Fibroblast of peridontal ligament (primary cell): ENCODE data around the gene BSPH1.
"Not testable (repeated sequence)": the region's sequence is repeated elsewhere in the genome, so short reads cannot be mapped to it uniquely, and the experiment has no call there.

Source experiments
- DNase-seq: peaks from one replicate; pipeline ENCODE4 v3.0.0-alpha.2; 2010; ENCODE audit errors: extremely low read depth

The BSPH1 gene

GRCh38 chr19:47920107-47920506, 71.9 kb downstream of the BSPH1 start:
- not testable (repeated sequence) for DNase-seq
